Activated gamma-delta T cell (primary cell): ENCODE data around the gene MYORG.

ENCODE experiments used
- DNase-seq: peaks from one replicate; lab custom pipeline; 2025; lab: John Stamatoyannopoulos, UW

Gene MYORG

GRCh38 chr9:34332076-34332964, 44.4 kb downstream of the MYORG start:
- no peak for DNase-seq

GRCh38 chr9:34331196-34331595, 45.5 kb downstream of the MYORG start:
- no peak for DNase-seq

- DNase-seq: peak; percentile 87
Observed at GRCh38 chr9:34328987-34329832, 47.5 kb downstream of the MYORG start, which contains the start of the genes KIF24 and NUDT2. TSS of gene KIF24 (minus strand) at chr9:34329268. CDS start at chr9:34311346, 17,922 bp downstream. TSS of gene NUDT2 (plus strand) at chr9:34329569. CDS start at chr9:34339040, 9,471 bp downstream.

- no peak for DNase-seq
Observed at GRCh38 chr9:34328500-34328986, 48.2 kb downstream of the MYORG start.

GRCh38 chr9:34326690-34327089, 50.0 kb downstream of the MYORG start:
- DNase-seq: no peak

GRCh38 chr9:34322899-34323591, 53.7 kb downstream of the MYORG start:
- DNase-seq: no peak

- no peak for DNase-seq
Observed at GRCh38 chr9:34321451-34321850, 55.2 kb downstream of the MYORG start.

- no peak for DNase-seq
Observed at GRCh38 chr9:34318163-34318790, 58.4 kb downstream of the MYORG start.

GRCh38 chr9:34317436-34317835, 59.3 kb downstream of the MYORG start:
- DNase-seq: no peak
